CD14-positive monocyte (primary cell): ENCODE data around the gene GPBP1L1. TPM values are rescaled to one million over a fixed set of nuclear protein-coding genes. Genes with fewer than 3 reads are reported as not detected.

Source experiments
- DNase-seq, 3 donors: peaks; one replicate each; pipeline ENCODE4 v3.0.0-alpha.2; 2011 to 2022
- H2AFZ ChIP-seq: 2 replicates; pipeline ENCODE4 v1.6.0; 2012; ENCODE audit warnings: mild to moderate bottlenecking, low read depth, low read length, inconsistent platforms; ENCODE audit not compliant: insufficient read depth, poor library complexity, severe bottlenecking
- H3K27ac ChIP-seq, 2 donors: 1 replicate in 1 of 2; 2 replicates in 1 of 2; pipeline ENCODE4 v1.5.1; 2012 to 2013; ENCODE audit warnings: low read length in 2 of 2, control low read depth in 1 of 2, inconsistent platforms in 1 of 2, low read depth in 1 of 2, mild to moderate bottlenecking in 1 of 2
- H3K27me3 ChIP-seq, 2 donors: one replicate each; pipeline versions ENCODE4 v1.6.0 to v1.6.1; 2011 to 2013; ENCODE audit warnings: low read length in 2 of 2; ENCODE audit not compliant: control insufficient read depth in 2 of 2, insufficient read depth in 2 of 2
- H3K36me3 ChIP-seq, 2 donors: replicated peaks in 1 of 2; 1 replicate in 1 of 2; 2 replicates in 1 of 2; pipeline versions ENCODE4 v1.5.1 to v1.6.1; 2012 to 2013; ENCODE audit warnings: low read length in 2 of 2, control low read depth in 1 of 2, inconsistent platforms in 1 of 2, mild to moderate bottlenecking in 1 of 2; ENCODE audit not compliant: insufficient read depth in 2 of 2, control insufficient read depth in 1 of 2
- H3K4me1 ChIP-seq, 2 donors: 1 replicate in 1 of 2; 2 replicates in 1 of 2; pipeline versions ENCODE4 v1.5.1 to v1.6.1; 2012 to 2013; ENCODE audit warnings: low read length in 2 of 2, control low read depth in 1 of 2, inconsistent platforms in 1 of 2, mild to moderate bottlenecking in 1 of 2, moderate library complexity in 1 of 2; ENCODE audit not compliant: insufficient read depth in 2 of 2, control insufficient read depth in 1 of 2
- H3K4me2 ChIP-seq: replicated peaks from 2 replicates; pipeline ENCODE3; 2012; ENCODE audit warnings: low read length, moderate library complexity, mild to moderate bottlenecking; ENCODE audit not compliant: poor library complexity, severe bottlenecking; ENCODE audit errors: extremely low read depth
- H3K4me3 ChIP-seq, 3 experiments: fragments of 200-600 bp in 1 of 3; sonication (generic) in 1 of 3; replicated peaks in 1 of 3; 1 replicate in 2 of 3; 2 replicates in 1 of 3; pipeline ENCODE4 v1.5.1; 2011 to 2013; ENCODE audit warnings: low read length in 3 of 3, mild to moderate bottlenecking in 3 of 3, control low read depth in 2 of 3, low read depth in 2 of 3, inconsistent platforms in 1 of 3, moderate library complexity in 1 of 3
- H3K79me2 ChIP-seq: 2 replicates; pipeline ENCODE4 v1.6.0; 2012; ENCODE audit warnings: mild to moderate bottlenecking, control low read depth, inconsistent platforms, low read length, moderate library complexity; ENCODE audit not compliant: insufficient read depth
- H3K9ac ChIP-seq: 2 replicates; pipeline ENCODE4 v1.6.0; 2017; ENCODE audit warnings: low read length, mild to moderate bottlenecking; ENCODE audit not compliant: insufficient read depth, poor library complexity, severe bottlenecking
- H3K9me3 ChIP-seq, 2 donors: replicated peaks in 1 of 2; 1 replicate in 1 of 2; 2 replicates in 1 of 2; pipeline versions ENCODE4 v1.5.1 to v1.6.1; 2012 to 2013; ENCODE audit warnings: low read length in 2 of 2, control low read depth in 1 of 2; ENCODE audit not compliant: control insufficient read depth in 1 of 2, insufficient read depth in 1 of 2
- H4K20me1 ChIP-seq: 2 replicates; pipeline ENCODE4 v1.6.0; 2012; ENCODE audit warnings: mild to moderate bottlenecking, low read length, control low read depth, moderate library complexity; ENCODE audit not compliant: insufficient read depth
- H3K27ac Mint-ChIP-seq, 7 donors: one replicate each; pipeline ENCODE4 v1.8.0; 2020; ENCODE audit warnings: mild to moderate bottlenecking in 7 of 7, mixed read lengths in 7 of 7, moderate library complexity in 6 of 7, inconsistent platforms in 2 of 7
- H3K27me3 Mint-ChIP-seq, 3 donors: one replicate each; pipeline ENCODE4 v1.8.0; 2021 to 2022; ENCODE audit warnings: low read depth in 3 of 3, mild to moderate bottlenecking in 3 of 3, mixed read lengths in 3 of 3, moderate library complexity in 3 of 3, inconsistent platforms in 1 of 3
- H3K36me3 Mint-ChIP-seq, 2 donors: one replicate each; pipeline ENCODE4 v1.8.0; 2020; ENCODE audit warnings: mixed read lengths in 2 of 2, inconsistent platforms in 1 of 2, mild to moderate bottlenecking in 1 of 2
- H3K4me1 Mint-ChIP-seq: one replicate; pipeline ENCODE4 v1.8.0; 2020; ENCODE audit warnings: mild to moderate bottlenecking, mixed read lengths
- H3K4me3 Mint-ChIP-seq, 2 donors: one replicate each; pipeline ENCODE4 v1.8.0; 2020; ENCODE audit warnings: mild to moderate bottlenecking in 2 of 2, mixed read lengths in 2 of 2, moderate library complexity in 1 of 2
- H3K9me3 Mint-ChIP-seq, 7 donors: one replicate each; pipeline ENCODE4 v1.8.0; 2020 to 2022; ENCODE audit warnings: mixed read lengths in 7 of 7, mild to moderate bottlenecking in 6 of 7, moderate library complexity in 6 of 7, inconsistent platforms in 2 of 7
- CTCF ChIP-seq: fragments of 200-600 bp; IDR thresholded peaks from one replicate; pipeline ENCODE4 v1.8.0; 2022; ENCODE audit warnings: antibody characterized with exemption, mild to moderate bottlenecking
- WGBS: methylation state at CpG from one replicate; pipeline ENCODE4 v1.1.5; 2013; ENCODE audit warnings: missing lambda C conversion rate; ENCODE audit not compliant: insufficient coverage; 5-methylcytosine and 5-hydroxymethylcytosine counted together
- intact Hi-C, 2 donors: fragments of 100-400 bp; cut with micrococcal nuclease; formaldehyde crosslinking; loops; one replicate each; pipeline versions ENCODE4 v1.15.0 to v1.15.1; 2023
- polyA plus RNA-seq, 3 donors: library from polyadenylated mRNA; depleted of rRNA in 1 of 3; unstranded in 2 of 3; stranded (reverse) in 1 of 3; fragments of 300-500 nt in 2 of 3; fragments of >200 nt in 1 of 3; fragmentation: Illumina TruSeq in 2 of 3; gene quantifications; 1 replicate in 2 of 3; 2 replicates in 1 of 3; pipeline ENCODE4 v1.2.3, GENCODE V29; 2012 to 2021

Gene GPBP1L1
- polyA plus RNA-seq, 3 donors: 71.6 to 93.3 (median 79.5) TPM

- peaks cover 84% of the 10 kb centered on the region for H3K79me2 ChIP-seq
- no peaks in the 10 kb centered on the region for H3K9me3 Mint-ChIP-seq
- peak overlapping the region; percentile 95 for H3K4me2 ChIP-seq
- DNase-seq: peak in 2 of 3 donors; percentile 19 to 47
- peaks cover 36 to 56% of the 10 kb centered on the region in 2 donors for H3K4me1 ChIP-seq
- peak overlapping the region; percentile 97 to 100 (median 99) for H3K27ac Mint-ChIP-seq
- under 1% methylated on average over 26 of the region's 27 CpGs for WGBS
- H3K36me3 Mint-ChIP-seq: peaks cover 4 to 10% of the 10 kb centered on the region in 2 donors
- H2AFZ ChIP-seq: peak overlapping the region; percentile 83
- no peaks in the 10 kb centered on the region for H3K9me3 ChIP-seq
- peaks cover 43% of the 10 kb centered on the region for H3K4me1 Mint-ChIP-seq
- TF ChIP-seq CTCF: peak; percentile 10
- no peaks in the 10 kb centered on the region for H3K27me3 Mint-ChIP-seq
- peak overlapping the region; percentile 96 to 100 (median 99) for H3K4me3 ChIP-seq
- H3K27me3 ChIP-seq: no peaks in the 10 kb centered on the region
- intact Hi-C loops: loop anchor here (2.0 to 10.0 kb wide), 3 partner anchors 65 to 116 kb away; partner anchors contain the start of genes NASP (in 2 of the 2), IPP (in 1 of the 2) and MAST2 (in 1 of the 2)
- H4K20me1 ChIP-seq: peaks cover 31% of the 10 kb centered on the region
- H3K9ac ChIP-seq: peak overlapping the region; percentile 95
- peaks cover 2 to 3% of the 10 kb centered on the region in 2 donors for H3K36me3 ChIP-seq
- H3K27ac ChIP-seq: peak overlapping the region; percentile 89 to 94
- H3K4me3 Mint-ChIP-seq: peak overlapping the region; percentile 90 to 100
Measured at GRCh38 chr1:45686015-45686287, 382 bp downstream of the GPBP1L1 start.

GRCh38 chr1:45685308-45686014 is 872 bp downstream of the GPBP1L1 start:
- intact Hi-C loops: loop anchor here (2.0 to 10.0 kb wide), 3 partner anchors 65 to 117 kb away; partner anchors contain the start of genes NASP (in 2 of the 2), IPP (in 1 of the 2) and MAST2 (in 1 of the 2)
- H2AFZ ChIP-seq: peak overlapping the region; percentile 83
- H3K9ac ChIP-seq: peak overlapping the region; percentile 95
- peaks cover 48% of the 10 kb centered on the region for H3K4me1 Mint-ChIP-seq
- H4K20me1 ChIP-seq: peaks cover 36% of the 10 kb centered on the region
- no peaks in the 10 kb centered on the region for H3K36me3 ChIP-seq
- peak overlapping the region; percentile 97 to 100 (median 99) for H3K27ac Mint-ChIP-seq
- H3K4me1 ChIP-seq: peaks cover 36 to 58% of the 10 kb centered on the region in 2 donors
- WGBS: 0% methylated on average over 1 of the region's 13 CpGs
- no peaks in the 10 kb centered on the region for H3K27me3 ChIP-seq
- H3K4me2 ChIP-seq: peak overlapping the region; percentile 95
- TF ChIP-seq CTCF: no peak
- peaks cover 84% of the 10 kb centered on the region for H3K79me2 ChIP-seq
- no peaks in the 10 kb centered on the region for H3K9me3 Mint-ChIP-seq
- H3K4me3 ChIP-seq: peak overlapping the region; percentile 96 to 100 (median 99)
- H3K36me3 Mint-ChIP-seq: peaks cover 2 to 12% of the 10 kb centered on the region in 2 donors
- no peaks in the 10 kb centered on the region for H3K27me3 Mint-ChIP-seq
- peak overlapping the region; percentile 90 to 100 for H3K4me3 Mint-ChIP-seq
- no peaks in the 10 kb centered on the region for H3K9me3 ChIP-seq
- DNase-seq: peak; percentile 10 to 23 (median 16)
- peak overlapping the region; percentile 89 to 94 for H3K27ac ChIP-seq
